Measurements from ENCODE around the gene LSS.

DNA sequence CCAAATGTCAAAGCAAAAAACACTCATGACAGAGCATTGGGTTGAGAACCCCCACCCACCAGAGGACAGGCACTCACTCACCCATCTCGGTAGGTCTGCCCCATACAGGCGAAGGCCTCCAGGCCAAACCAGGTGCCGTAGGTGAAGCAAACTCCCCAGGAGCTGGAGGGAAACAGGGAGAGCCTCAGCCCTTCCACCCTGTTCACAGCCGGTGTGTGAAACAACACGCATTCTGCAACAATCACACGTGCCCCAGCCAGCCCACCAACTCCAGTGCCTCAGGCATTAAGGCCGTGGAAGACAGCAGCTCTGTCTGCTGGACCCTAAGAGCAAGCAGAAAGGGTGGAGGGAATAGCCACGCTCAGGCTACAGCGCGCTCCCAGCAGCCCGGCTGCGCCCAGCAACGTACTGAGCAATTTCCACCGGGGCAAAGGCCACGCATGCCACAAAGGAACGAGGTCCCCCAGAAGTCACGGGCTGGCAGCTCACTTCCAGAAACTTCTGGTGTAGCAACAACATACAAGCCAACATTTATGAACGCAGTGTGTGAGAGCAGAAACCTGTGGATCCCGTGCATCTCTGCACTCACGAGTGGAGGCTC lies 32.9 kb downstream of the LSS start:
- TF ChIP-seq, protein P1, sequence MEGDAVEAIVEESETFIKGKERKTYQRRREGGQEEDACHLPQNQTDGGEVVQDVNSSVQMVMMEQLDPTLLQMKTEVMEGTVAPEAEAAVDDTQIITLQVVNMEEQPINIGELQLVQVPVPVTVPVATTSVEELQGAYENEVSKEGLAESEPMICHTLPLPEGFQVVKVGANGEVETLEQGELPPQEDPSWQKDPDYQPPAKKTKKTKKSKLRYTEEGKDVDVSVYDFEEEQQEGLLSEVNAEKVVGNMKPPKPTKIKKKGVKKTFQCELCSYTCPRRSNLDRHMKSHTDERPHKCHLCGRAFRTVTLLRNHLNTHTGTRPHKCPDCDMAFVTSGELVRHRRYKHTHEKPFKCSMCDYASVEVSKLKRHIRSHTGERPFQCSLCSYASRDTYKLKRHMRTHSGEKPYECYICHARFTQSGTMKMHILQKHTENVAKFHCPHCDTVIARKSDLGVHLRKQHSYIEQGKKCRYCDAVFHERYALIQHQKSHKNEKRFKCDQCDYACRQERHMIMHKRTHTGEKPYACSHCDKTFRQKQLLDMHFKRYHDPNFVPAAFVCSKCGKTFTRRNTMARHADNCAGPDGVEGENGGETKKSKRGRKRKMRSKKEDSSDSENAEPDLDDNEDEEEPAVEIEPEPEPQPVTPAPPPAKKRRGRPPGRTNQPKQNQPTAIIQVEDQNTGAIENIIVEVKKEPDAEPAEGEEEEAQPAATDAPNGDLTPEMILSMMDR (conservative IDR thresholded peaks at IDR 0.05; ENCODE audit: low read depth in 2 of 2), result no peak
- no peak for TF ChIP-seq EZH2 (IDR thresholded peaks at IDR 0.05; ENCODE audit: low read depth, unreplicated experiment)
- TF ChIP-seq POLR2AphosphoS5 (IDR thresholded peaks at IDR 0.05; ENCODE audit: low read depth), result no peak
- TF ChIP-seq JUNB (IDR thresholded peaks at IDR 0.05; ENCODE audit: unreplicated experiment), result no peak
- TF ChIP-seq, protein P2, sequence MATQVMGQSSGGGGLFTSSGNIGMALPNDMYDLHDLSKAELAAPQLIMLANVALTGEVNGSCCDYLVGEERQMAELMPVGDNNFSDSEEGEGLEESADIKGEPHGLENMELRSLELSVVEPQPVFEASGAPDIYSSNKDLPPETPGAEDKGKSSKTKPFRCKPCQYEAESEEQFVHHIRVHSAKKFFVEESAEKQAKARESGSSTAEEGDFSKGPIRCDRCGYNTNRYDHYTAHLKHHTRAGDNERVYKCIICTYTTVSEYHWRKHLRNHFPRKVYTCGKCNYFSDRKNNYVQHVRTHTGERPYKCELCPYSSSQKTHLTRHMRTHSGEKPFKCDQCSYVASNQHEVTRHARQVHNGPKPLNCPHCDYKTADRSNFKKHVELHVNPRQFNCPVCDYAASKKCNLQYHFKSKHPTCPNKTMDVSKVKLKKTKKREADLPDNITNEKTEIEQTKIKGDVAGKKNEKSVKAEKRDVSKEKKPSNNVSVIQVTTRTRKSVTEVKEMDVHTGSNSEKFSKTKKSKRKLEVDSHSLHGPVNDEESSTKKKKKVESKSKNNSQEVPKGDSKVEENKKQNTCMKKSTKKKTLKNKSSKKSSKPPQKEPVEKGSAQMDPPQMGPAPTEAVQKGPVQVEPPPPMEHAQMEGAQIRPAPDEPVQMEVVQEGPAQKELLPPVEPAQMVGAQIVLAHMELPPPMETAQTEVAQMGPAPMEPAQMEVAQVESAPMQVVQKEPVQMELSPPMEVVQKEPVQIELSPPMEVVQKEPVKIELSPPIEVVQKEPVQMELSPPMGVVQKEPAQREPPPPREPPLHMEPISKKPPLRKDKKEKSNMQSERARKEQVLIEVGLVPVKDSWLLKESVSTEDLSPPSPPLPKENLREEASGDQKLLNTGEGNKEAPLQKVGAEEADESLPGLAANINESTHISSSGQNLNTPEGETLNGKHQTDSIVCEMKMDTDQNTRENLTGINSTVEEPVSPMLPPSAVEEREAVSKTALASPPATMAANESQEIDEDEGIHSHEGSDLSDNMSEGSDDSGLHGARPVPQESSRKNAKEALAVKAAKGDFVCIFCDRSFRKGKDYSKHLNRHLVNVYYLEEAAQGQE (IDR thresholded peaks at IDR 0.05; ENCODE audit: unreplicated experiment), result no peak
- TF ChIP-seq, protein P3, sequence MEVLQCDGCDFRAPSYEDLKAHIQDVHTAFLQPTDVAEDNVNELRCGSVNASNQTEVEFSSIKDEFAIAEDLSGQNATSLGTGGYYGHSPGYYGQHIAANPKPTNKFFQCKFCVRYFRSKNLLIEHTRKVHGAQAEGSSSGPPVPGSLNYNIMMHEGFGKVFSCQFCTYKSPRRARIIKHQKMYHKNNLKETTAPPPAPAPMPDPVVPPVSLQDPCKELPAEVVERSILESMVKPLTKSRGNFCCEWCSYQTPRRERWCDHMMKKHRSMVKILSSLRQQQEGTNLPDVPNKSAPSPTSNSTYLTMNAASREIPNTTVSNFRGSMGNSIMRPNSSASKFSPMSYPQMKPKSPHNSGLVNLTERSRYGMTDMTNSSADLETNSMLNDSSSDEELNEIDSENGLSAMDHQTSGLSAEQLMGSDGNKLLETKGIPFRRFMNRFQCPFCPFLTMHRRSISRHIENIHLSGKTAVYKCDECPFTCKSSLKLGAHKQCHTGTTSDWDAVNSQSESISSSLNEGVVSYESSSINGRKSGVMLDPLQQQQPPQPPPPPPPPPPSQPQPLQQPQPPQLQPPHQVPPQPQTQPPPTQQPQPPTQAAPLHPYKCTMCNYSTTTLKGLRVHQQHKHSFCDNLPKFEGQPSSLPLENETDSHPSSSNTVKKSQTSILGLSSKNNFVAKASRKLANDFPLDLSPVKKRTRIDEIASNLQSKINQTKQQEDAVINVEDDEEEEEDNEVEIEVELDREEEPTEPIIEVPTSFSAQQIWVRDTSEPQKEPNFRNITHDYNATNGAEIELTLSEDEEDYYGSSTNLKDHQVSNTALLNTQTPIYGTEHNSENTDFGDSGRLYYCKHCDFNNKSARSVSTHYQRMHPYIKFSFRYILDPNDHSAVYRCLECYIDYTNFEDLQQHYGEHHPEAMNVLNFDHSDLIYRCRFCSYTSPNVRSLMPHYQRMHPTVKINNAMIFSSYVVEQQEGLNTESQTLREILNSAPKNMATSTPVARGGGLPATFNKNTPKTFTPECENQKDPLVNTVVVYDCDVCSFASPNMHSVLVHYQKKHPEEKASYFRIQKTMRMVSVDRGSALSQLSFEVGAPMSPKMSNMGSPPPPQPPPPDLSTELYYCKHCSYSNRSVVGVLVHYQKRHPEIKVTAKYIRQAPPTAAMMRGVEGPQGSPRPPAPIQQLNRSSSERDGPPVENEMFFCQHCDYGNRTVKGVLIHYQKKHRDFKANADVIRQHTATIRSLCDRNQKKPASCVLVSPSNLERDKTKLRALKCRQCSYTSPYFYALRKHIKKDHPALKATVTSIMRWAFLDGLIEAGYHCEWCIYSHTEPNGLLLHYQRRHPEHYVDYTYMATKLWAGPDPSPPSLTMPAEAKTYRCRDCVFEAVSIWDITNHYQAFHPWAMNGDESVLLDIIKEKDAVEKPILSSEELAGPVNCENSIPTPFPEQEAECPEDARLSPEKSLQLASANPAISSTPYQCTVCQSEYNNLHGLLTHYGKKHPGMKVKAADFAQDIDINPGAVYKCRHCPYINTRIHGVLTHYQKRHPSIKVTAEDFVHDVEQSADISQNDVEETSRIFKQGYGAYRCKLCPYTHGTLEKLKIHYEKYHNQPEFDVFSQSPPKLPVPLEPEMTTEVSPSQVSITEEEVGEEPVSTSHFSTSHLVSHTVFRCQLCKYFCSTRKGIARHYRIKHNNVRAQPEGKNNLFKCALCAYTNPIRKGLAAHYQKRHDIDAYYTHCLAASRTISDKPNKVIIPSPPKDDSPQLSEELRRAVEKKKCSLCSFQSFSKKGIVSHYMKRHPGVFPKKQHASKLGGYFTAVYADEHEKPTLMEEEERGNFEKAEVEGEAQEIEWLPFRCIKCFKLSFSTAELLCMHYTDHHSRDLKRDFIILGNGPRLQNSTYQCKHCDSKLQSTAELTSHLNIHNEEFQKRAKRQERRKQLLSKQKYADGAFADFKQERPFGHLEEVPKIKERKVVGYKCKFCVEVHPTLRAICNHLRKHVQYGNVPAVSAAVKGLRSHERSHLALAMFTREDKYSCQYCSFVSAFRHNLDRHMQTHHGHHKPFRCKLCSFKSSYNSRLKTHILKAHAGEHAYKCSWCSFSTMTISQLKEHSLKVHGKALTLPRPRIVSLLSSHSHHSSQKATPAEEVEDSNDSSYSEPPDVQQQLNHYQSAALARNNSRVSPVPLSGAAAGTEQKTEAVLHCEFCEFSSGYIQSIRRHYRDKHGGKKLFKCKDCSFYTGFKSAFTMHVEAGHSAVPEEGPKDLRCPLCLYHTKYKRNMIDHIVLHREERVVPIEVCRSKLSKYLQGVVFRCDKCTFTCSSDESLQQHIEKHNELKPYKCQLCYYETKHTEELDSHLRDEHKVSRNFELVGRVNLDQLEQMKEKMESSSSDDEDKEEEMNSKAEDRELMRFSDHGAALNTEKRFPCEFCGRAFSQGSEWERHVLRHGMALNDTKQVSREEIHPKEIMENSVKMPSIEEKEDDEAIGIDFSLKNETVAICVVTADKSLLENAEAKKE (CRISPR knock-in tag; IDR thresholded peaks at IDR 0.05), result no peak
- no peak for TF ChIP-seq EZH2phosphoT487 (IDR thresholded peaks at IDR 0.05; ENCODE audit: unreplicated experiment)
- no peak for TF ChIP-seq CREB1 (CRISPR knock-in tag; IDR thresholded peaks at IDR 0.05; ENCODE audit: low read depth)
- TF ChIP-seq ZNF114 (CRISPR knock-in tag; IDR thresholded peaks at IDR 0.05), result no peak
- TF ChIP-seq STAT1 (IDR thresholded peaks at IDR 0.05; ENCODE audit: unreplicated experiment), result no peak
- TF ChIP-seq, protein P4, sequence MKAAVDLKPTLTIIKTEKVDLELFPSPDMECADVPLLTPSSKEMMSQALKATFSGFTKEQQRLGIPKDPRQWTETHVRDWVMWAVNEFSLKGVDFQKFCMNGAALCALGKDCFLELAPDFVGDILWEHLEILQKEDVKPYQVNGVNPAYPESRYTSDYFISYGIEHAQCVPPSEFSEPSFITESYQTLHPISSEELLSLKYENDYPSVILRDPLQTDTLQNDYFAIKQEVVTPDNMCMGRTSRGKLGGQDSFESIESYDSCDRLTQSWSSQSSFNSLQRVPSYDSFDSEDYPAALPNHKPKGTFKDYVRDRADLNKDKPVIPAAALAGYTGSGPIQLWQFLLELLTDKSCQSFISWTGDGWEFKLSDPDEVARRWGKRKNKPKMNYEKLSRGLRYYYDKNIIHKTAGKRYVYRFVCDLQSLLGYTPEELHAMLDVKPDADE (IDR thresholded peaks at IDR 0.05), result no peak
- no peak for TF ChIP-seq ZNF331 (CRISPR knock-in tag; IDR thresholded peaks at IDR 0.05; ENCODE audit: low read depth)
